ENCODE measurements around the gene RTTN. TPM values are rescaled to one million over a fixed set of nuclear protein-coding genes. Genes with fewer than 3 reads are reported as not detected.

Gene RTTN
- total and polyA plus RNA-seq, 2 experiments from 2014 or later, result 7.2 to 31.0 TPM

DNA sequence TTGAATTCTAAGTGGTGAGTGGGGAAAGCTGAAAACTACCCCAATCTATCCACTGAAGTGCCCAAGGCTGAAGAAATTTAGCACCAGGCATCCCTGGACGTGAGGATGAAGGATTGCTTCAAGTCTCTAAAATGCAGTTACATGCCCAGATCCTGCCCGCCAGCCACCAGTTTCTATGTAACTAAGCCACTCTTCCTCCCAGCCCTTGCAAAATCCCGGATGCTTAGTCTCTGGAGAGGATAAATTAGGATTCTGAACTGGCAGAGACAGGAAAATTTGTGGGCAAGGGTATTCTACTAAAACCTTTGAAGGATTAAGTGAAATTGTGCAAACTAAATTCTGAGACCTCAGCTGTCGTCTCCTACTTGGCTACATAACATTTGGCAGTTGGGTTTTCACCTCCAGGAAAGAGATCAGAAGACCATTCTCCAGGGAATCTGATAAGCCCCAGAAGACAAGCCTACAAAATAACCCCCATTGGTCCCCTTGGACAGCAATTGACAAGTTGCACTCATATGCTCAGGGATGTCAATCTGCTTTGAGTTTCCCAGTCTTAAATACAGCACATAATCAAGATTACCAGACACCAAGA, 163.9 kb downstream of the RTTN start:
- Histone ChIP-seq H3K27me3 (ENCODE audit: insufficient read depth) (no peaks in the 10 kb centered on the region), H3K4me1 (ENCODE audit: insufficient read depth) (no peaks in the 10 kb centered on the region), H3K4me2 (no peak overlapping the region), H3F3A (replicated peaks; ENCODE audit: low read depth) (no peaks in the 10 kb centered on the region), H3K4me3 (no peak overlapping the region), H4K20me1 (replicated peaks; ENCODE audit: insufficient read depth) (no peaks in the 10 kb centered on the region), H2AFZ (no peak overlapping the region), H3K27ac (ENCODE audit: low read depth) (no peak overlapping the region), H3K79me2 (replicated peaks; ENCODE audit: insufficient read depth) (no peaks in the 10 kb centered on the region), H3K9me2 (ENCODE audit: insufficient read depth) (no peaks in the 10 kb centered on the region), H3K36me3 (ENCODE audit: insufficient read depth) (no peaks in the 10 kb centered on the region)
- Mint-ChIP-seq H3K36me3 (ENCODE audit: low read depth) (no peaks in the 10 kb centered on the region), H3K9me3 (no peaks in the 10 kb centered on the region), H3K4me1 (no peaks in the 10 kb centered on the region), H3K4me3 (no peak overlapping the region), H3K27me3 (ENCODE audit: insufficient read depth, low read depth, poor library complexity) (no peaks in the 10 kb centered on the region), H3K27ac (no peak overlapping the region)
- no peak for TF ChIP-seq ZNF331 (CRISPR knock-in tag; IDR thresholded peaks at IDR 0.05; ENCODE audit: low read depth)
- TF ChIP-seq CTCF (conservative IDR thresholded peaks at IDR 0.05; ENCODE audit: low read depth in 2 of 2), result no peak
- TF ChIP-seq ETS1 (IDR thresholded peaks at IDR 0.05), result no peak
- no peak for TF ChIP-seq ZNF462 (CRISPR knock-in tag; IDR thresholded peaks at IDR 0.05)
- TF ChIP-seq REST (IDR thresholded peaks at IDR 0.05; ENCODE audit: unreplicated experiment), result no peak
- no peak for TF ChIP-seq JUNB (IDR thresholded peaks at IDR 0.05; ENCODE audit: unreplicated experiment)
- TF ChIP-seq CREB1 (CRISPR knock-in tag; IDR thresholded peaks at IDR 0.05; ENCODE audit: low read depth), result no peak
- DNase-seq (ENCODE audit: low spot score) (no peak), ATAC-seq (no peak)

All from GM23338 (cell line).